Breast epithelium (tissue), 4 donors: ENCODE data around the gene NAPB. TPM values are rescaled to one million over a fixed set of nuclear protein-coding genes. Genes with fewer than 3 reads are reported as not detected.

Source experiments
- DNase-seq, 2 donors: peaks; one replicate each; pipeline ENCODE4 v3.0.0-alpha.2; 2019; ENCODE audit warnings: low spot score in 2 of 2
- H3K27ac ChIP-seq, 2 donors: fragments of 200-600 bp; sonication (generic) in 1 of 2; one replicate each; pipeline ENCODE4 v1.5.1; 2016 to 2019; ENCODE audit warnings: mild to moderate bottlenecking in 1 of 2
- H3K27me3 ChIP-seq, 2 donors: fragments of 200-600 bp; sonication (generic) in 1 of 2; one replicate each; pipeline versions ENCODE4 v1.5.1 to v1.6.0; 2017 to 2019; ENCODE audit warnings: control low read depth in 1 of 2, mild to moderate bottlenecking in 1 of 2
- H3K36me3 ChIP-seq: fragments of 200-600 bp; one replicate; pipeline ENCODE4 v1.5.1; 2019
- H3K4me1 ChIP-seq, 2 donors: fragments of 200-600 bp; sonication (generic); one replicate each; pipeline ENCODE4 v1.5.1; 2016 to 2019; ENCODE audit warnings: control low read depth in 1 of 2
- H3K4me3 ChIP-seq, 3 donors: fragments of 200-600 bp; sonication (generic); 1 replicate in 2 of 3; 2 replicates in 1 of 3; pipeline ENCODE4 v1.5.1; 2016 to 2019; ENCODE audit warnings: mild to moderate bottlenecking in 3 of 3, moderate library complexity in 2 of 3
- H3K9me3 ChIP-seq, 2 donors: fragments of 200-600 bp; sonication (generic) in 1 of 2; one replicate each; pipeline ENCODE4 v1.5.1; 2016 to 2019; ENCODE audit warnings: control low read depth in 1 of 2
- CTCF ChIP-seq, 3 donors: fragments of 450-650 bp; IDR thresholded peaks; one replicate each; pipeline ENCODE4 v1.5.1; 2016 to 2017; ENCODE audit warnings: antibody characterized with exemption in 3 of 3, mild to moderate bottlenecking in 3 of 3, moderate library complexity in 3 of 3
- POLR2A ChIP-seq: fragments of 450-650 bp; IDR thresholded peaks from one replicate; pipeline ENCODE4 v1.6.1; 2016; ENCODE audit warnings: antibody characterized with exemption, mild to moderate bottlenecking, moderate library complexity
- POLR2AphosphoS5 ChIP-seq, 3 donors: sonication (generic); formaldehyde crosslinking; IDR thresholded peaks; one replicate each; pipeline ENCODE4 v1.6.1; 2017; ENCODE audit warnings: antibody characterized with exemption in 3 of 3
- intact Hi-C: fragments of 100-400 bp; cut with DNase I; formaldehyde crosslinking; loops from one replicate; pipeline ENCODE4 v1.15.1; 2023; ENCODE audit warnings: low total_unique reads
- total RNA-seq, 3 donors: library from RNA; depleted of rRNA; stranded (reverse); fragments of >200 nt; gene quantifications; one replicate each; pipeline ENCODE4 v1.1.0, GENCODE V29; 2016

The NAPB gene
- total RNA-seq, 3 donors from 2014 or later: 10.4 to 20.1 (median 16.1) TPM

- H3K27ac ChIP-seq: no peak overlapping the region
- H3K4me1 ChIP-seq: no peaks in the 10 kb centered on the region
- H3K27me3 ChIP-seq: no peaks in the 10 kb centered on the region
- H3K4me3 ChIP-seq: no peak overlapping the region
- no peak for DNase-seq
- H3K36me3 ChIP-seq: no peaks in the 10 kb centered on the region
- no peaks in the 10 kb centered on the region for H3K9me3 ChIP-seq
- TF ChIP-seq POLR2A: no peak
- no peak for TF ChIP-seq POLR2AphosphoS5 (IDR thresholded peaks at IDR 0.05)
- TF ChIP-seq CTCF (IDR thresholded peaks at IDR 0.05): no peak
- intact Hi-C loops: no loop called here
Observed at GRCh38 chr20:23456409-23456808, 35.1 kb upstream of the NAPB start.

- no peak overlapping the region for H3K4me3 ChIP-seq
- H3K27ac ChIP-seq: no peak overlapping the region
- H3K4me1 ChIP-seq: no peaks in the 10 kb centered on the region
- no peaks in the 10 kb centered on the region for H3K27me3 ChIP-seq
- H3K9me3 ChIP-seq: no peaks in the 10 kb centered on the region
- no peak for DNase-seq
- intact Hi-C loops: no loop called here
- no peak for TF ChIP-seq POLR2AphosphoS5 (IDR thresholded peaks at IDR 0.05)
- no peaks in the 10 kb centered on the region for H3K36me3 ChIP-seq
Observed at GRCh38 chr20:23455639-23456038, 34.4 kb upstream of the NAPB start.

GRCh38 chr20:23454816-23455215 lies 33.5 kb upstream of the NAPB start:
- no peaks in the 10 kb centered on the region for H3K9me3 ChIP-seq
- H3K27ac ChIP-seq: no peak overlapping the region
- H3K36me3 ChIP-seq: no peaks in the 10 kb centered on the region
- TF ChIP-seq POLR2AphosphoS5 (IDR thresholded peaks at IDR 0.05) (no peak), CTCF (IDR thresholded peaks at IDR 0.05) (no peak), POLR2A (no peak)
- no peak overlapping the region for H3K4me3 ChIP-seq
- DNase-seq: no peak
- H3K4me1 ChIP-seq: no peaks in the 10 kb centered on the region
- intact Hi-C loops: no loop called here
- no peaks in the 10 kb centered on the region for H3K27me3 ChIP-seq

- H3K4me3 ChIP-seq: no peak overlapping the region
- H3K9me3 ChIP-seq: no peaks in the 10 kb centered on the region
- no peaks in the 10 kb centered on the region for H3K4me1 ChIP-seq
- no peaks in the 10 kb centered on the region for H3K27me3 ChIP-seq
- TF ChIP-seq CTCF (IDR thresholded peaks at IDR 0.05) (no peak), POLR2A (no peak), POLR2AphosphoS5 (IDR thresholded peaks at IDR 0.05) (no peak)
- intact Hi-C loops: no loop called here
- no peak overlapping the region for H3K27ac ChIP-seq
- H3K36me3 ChIP-seq: no peaks in the 10 kb centered on the region
- DNase-seq: no peak
Observed at GRCh38 chr20:23453549-23454543, 32.6 kb upstream of the NAPB start.

- intact Hi-C loops: no loop called here
- Histone ChIP-seq H3K27me3 (no peaks in the 10 kb centered on the region), H3K36me3 (no peaks in the 10 kb centered on the region), H3K9me3 (no peaks in the 10 kb centered on the region), H3K4me1 (no peaks in the 10 kb centered on the region), H3K4me3 (no peak within 1 kb of the TSS), H3K27ac (no peak within 1 kb of the TSS)
- no peak for DNase-seq
- TF ChIP-seq POLR2AphosphoS5 (IDR thresholded peaks at IDR 0.05): no peak
- no peak for TF ChIP-seq CTCF (IDR thresholded peaks at IDR 0.05)
- TF ChIP-seq POLR2A: no peak
Observed at GRCh38 chr20:23452776-23453175, 31.5 kb upstream of the NAPB start, which contains the start of gene CST11. Gene CST11, minus strand, starts transcription at chr20:23452876. Its CDS starts 65 bp downstream, at chr20:23452811.
